IPS-18a (cell line): Measurements from ENCODE around the gene UTF1.
A peak's percentile ranks its signal among the peaks of the same experiment; 100 is the strongest.

ENCODE experiments used
- H3K27ac ChIP-seq: one replicate; pipeline ENCODE4 v1.5.1; 2013; ENCODE audit warnings: low read length
- H3K27me3 ChIP-seq: one replicate; pipeline ENCODE4 v1.6.1; 2013; ENCODE audit warnings: mild to moderate bottlenecking, low read length; ENCODE audit not compliant: control insufficient read depth, insufficient read depth
- H3K36me3 ChIP-seq: one replicate; pipeline ENCODE4 v1.6.1; 2013; ENCODE audit warnings: low read depth, low read length; ENCODE audit not compliant: control insufficient read depth
- H3K4me1 ChIP-seq: one replicate; pipeline ENCODE4 v1.6.1; 2013; ENCODE audit warnings: low read depth, low read length; ENCODE audit not compliant: control insufficient read depth
- H3K4me3 ChIP-seq: one replicate; pipeline ENCODE4 v1.5.1; 2013; ENCODE audit warnings: low read length
- H3K9ac ChIP-seq: one replicate; pipeline ENCODE4 v1.6.1; 2013; ENCODE audit warnings: mild to moderate bottlenecking, low read length, moderate library complexity
- H3K9me3 ChIP-seq: one replicate; pipeline ENCODE4 v1.6.1; 2013; ENCODE audit warnings: low read depth, low read length; ENCODE audit not compliant: control insufficient read depth

UTF1 gene, protein sequence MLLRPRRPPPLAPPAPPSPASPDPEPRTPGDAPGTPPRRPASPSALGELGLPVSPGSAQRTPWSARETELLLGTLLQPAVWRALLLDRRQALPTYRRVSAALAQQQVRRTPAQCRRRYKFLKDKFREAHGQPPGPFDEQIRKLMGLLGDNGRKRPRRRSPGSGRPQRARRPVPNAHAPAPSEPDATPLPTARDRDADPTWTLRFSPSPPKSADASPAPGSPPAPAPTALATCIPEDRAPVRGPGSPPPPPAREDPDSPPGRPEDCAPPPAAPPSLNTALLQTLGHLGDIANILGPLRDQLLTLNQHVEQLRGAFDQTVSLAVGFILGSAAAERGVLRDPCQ

DNA sequence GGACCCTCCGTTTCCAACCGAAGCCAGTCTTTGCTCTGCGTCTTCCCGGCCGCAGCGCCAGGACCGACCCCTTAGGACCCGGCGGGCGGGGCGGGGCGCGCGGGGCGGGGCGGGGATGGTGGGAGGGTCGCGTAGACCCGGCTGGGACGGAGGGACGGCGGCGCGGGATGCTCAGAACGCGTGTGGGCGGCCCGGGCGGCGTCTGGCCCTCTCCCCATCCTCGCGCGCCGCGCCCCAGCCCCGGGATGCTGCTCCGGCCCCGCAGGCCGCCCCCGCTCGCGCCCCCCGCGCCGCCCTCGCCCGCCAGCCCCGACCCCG is at the start of gene UTF1:
Gene UTF1, plus strand, starts transcription at position 174 of the 318 bp plus-strand sequence. Its CDS starts 72 bp downstream, at position 246.
- no peak within 1 kb of the TSS for H3K27ac ChIP-seq
- peaks cover 69% of the 10 kb centered on the region for H3K27me3 ChIP-seq
- H3K36me3 ChIP-seq = no peaks in the 10 kb centered on the region
- H3K4me3 ChIP-seq = peak within 1 kb of the TSS; percentile 17
- no peak within 1 kb of the TSS for H3K9ac ChIP-seq
- peaks cover 9% of the 10 kb centered on the region for H3K4me1 ChIP-seq
- H3K9me3 ChIP-seq = no peaks in the 10 kb centered on the region

DNA sequence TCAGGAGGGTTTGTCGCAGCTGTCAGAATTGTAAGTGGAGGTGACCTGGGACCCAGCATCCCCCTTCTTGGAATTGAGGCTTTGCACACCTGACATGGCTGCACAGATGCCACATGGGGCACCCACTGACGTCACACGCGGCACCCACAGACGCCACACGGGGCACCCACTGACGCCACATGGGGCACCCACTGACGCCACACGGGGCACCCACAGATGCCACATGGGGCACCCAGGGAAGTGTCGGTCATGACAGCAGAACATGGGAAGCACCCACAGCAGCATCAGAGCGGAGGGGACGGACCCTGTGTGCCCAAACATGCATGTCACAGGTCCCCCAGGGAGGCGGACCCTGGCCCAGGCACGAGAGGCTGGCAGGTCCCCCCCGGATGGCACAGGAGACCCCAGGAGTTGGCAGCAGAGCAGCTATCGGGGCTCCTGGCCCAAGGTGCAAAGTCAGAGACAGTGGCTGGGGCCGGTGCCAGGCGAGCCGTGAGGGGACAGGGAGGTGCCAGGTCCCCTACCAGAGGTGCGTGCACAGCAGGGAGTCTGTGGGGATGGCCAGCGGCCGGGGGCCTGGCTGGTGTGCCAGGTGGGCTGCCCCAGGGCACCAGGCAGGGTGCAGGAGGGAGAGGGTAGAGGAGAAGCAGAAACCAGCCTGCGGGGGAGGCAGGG is 48.9 kb upstream of the UTF1 start:
- Histone ChIP-seq H3K9ac (no peak overlapping the region), H3K27me3 (no peaks in the 10 kb centered on the region), H3K9me3 (no peaks in the 10 kb centered on the region), H3K4me1 (no peaks in the 10 kb centered on the region), H3K4me3 (no peak overlapping the region), H3K27ac (no peak overlapping the region), H3K36me3 (no peaks in the 10 kb centered on the region)

DNA sequence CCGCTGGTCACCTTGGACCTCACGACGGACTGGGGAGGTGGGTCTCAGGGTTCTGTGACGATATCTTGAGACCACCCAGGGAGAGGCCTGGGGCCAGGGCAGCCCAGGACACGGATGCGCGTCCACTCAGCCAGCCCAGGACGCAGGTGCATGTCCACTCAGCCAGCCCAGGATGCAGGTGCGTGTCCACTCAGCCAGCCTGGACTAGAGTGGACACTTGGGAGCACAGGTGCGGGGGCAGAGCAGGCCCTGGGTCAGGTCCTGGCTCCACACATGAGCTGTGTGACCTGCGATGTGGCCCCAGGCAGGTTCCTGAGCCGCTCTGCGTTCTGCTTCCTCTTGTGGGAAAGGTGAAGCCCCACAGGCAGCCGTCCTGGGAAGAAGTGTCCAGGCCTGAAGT is 47.8 kb upstream of the UTF1 start:
- no peaks in the 10 kb centered on the region for H3K4me1 ChIP-seq
- no peak overlapping the region for H3K9ac ChIP-seq
- H3K27me3 ChIP-seq = no peaks in the 10 kb centered on the region
- H3K27ac ChIP-seq = no peak overlapping the region
- no peaks in the 10 kb centered on the region for H3K36me3 ChIP-seq
- no peak overlapping the region for H3K4me3 ChIP-seq
- H3K9me3 ChIP-seq = no peaks in the 10 kb centered on the region

DNA sequence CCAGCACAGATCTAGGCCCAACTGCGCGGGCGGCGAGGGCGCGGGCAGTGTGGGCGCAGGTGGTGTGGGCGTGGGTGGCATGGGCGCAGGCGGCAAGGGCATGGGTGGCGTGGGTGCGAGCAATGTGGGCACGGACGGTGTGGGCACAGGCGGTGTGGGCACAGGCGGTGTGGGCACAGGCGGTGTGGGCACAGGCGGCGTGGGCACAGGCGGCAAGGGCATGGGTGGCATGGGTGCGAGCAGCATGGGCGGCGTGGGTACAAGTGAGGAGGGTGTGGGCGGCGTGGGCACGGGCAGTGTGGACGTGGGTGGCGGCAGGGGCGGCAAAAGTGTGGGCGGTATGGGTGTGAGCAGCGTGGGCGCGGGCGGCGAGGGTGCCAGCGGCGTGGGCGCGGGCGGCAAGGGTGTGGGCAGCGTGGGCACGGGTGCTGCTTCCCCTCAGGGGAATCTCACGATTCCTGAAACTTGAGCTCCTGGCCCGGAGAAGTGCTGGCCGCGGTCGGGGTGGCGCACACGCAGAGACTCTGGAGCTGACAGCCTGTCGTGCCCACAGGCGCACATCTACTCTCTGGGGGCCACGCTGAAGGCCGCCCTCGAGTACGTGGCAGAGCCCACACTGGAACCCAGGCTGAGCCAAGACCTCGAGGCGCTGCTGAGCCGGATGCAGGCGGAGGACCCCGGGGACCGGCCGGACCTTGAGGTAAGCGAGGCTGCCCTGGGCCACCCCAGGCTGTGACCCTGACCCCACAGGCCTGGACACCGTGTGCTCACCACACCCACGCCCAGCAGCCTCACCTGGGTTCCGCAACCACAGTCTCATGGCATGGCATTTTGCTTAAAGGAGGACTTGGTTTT is 47.0 kb upstream of the UTF1 start:
- no peaks in the 10 kb centered on the region for H3K27me3 ChIP-seq
- no peak overlapping the region for H3K4me3 ChIP-seq
- no peak overlapping the region for H3K27ac ChIP-seq
- no peaks in the 10 kb centered on the region for H3K9me3 ChIP-seq
- H3K36me3 ChIP-seq = no peaks in the 10 kb centered on the region
- no peaks in the 10 kb centered on the region for H3K4me1 ChIP-seq
- no peak overlapping the region for H3K9ac ChIP-seq

DNA sequence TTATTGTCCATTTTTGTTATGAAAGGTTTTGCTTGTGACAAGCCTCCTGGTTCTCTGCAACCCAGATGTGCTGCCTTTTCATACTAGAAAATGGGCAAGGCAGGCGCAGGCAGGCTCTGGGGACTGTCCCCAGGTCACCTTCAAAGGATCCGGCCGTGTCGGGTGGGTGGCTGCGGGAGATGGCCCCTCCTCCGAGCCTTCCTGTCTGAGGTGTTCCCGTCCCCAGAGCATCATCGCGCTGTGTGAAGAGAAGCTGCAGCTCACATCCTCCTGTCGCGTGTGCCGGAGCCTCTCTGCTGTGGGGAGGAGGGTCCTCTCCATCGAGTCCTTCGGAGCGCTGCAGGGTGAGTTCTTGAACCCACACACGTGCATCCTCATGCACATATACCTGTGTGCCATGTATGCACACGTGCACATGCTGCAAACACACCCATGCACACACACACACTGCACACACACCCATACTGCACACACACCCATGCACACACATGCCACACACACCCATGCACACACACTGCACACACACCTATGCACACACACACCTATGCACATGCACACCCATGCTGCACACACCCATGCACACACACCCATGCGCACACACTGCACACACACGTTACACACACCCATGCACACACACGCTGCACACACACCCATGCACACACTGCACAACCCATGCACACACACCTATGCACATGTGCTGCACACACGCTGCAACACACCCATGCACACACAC is 46.2 kb upstream of the UTF1 start:
- no peak overlapping the region for H3K9ac ChIP-seq
- H3K9me3 ChIP-seq = no peaks in the 10 kb centered on the region
- no peaks in the 10 kb centered on the region for H3K36me3 ChIP-seq
- no peak overlapping the region for H3K27ac ChIP-seq
- no peak overlapping the region for H3K4me3 ChIP-seq
- no peaks in the 10 kb centered on the region for H3K27me3 ChIP-seq
- no peaks in the 10 kb centered on the region for H3K4me1 ChIP-seq

DNA sequence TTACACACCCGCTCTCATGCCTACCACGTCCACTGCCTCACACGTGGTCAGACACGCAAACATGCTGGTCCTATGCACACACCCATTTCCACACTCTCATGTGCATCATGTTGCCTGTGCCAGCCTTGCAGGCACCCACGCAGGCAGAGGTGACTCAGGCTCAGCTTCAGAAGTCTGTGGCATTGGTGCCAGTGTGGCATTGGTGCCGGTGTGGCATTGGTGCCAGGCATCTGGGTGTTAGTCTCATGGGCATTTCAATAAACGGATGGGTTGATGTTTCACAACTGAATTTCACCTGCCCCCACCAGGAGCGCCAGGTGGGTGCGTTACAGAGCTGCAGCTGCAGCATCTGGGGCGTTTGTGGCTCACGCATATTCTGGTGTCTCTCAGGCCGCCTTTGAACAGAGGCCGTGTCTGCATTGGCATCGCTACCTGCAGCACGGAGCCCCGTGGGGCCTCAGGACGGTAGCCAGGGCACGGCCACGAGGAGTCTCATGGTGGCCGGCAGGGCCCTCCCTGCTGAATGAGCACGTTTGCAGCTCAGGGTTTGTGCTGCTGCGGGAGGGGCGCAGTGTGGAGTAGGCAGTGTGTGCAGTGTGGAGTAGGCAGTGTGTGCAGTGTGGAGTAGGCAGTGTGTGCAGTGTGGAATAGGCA is 45.3 kb upstream of the UTF1 start:
- Histone ChIP-seq H3K9me3 (no peaks in the 10 kb centered on the region), H3K9ac (no peak overlapping the region), H3K36me3 (no peaks in the 10 kb centered on the region), H3K4me3 (no peak overlapping the region), H3K4me1 (no peaks in the 10 kb centered on the region), H3K27ac (no peak overlapping the region), H3K27me3 (no peaks in the 10 kb centered on the region)

DNA sequence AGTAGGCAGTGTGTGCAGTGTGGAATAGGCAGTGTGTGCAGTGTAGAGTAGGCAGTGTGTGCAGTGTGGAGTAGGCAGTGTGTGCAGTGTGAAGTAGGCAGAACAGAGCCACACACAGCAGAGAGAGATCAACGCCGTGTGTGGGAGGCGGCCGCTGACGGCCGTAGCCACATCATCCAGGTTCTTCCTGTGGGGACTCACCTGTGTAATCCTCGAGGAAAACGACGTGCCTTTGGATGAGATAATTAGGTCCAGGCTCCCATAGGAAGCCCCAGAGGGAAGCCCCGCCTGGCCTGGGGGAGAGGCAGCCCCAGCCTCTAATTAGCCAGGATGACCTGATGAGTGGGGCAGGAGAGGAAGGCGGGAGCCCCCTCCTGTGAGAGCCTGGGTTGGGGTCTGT is 44.6 kb upstream of the UTF1 start:
- H3K4me1 ChIP-seq = no peaks in the 10 kb centered on the region
- no peaks in the 10 kb centered on the region for H3K36me3 ChIP-seq
- no peak overlapping the region for H3K27ac ChIP-seq
- H3K4me3 ChIP-seq = no peak overlapping the region
- H3K9ac ChIP-seq = no peak overlapping the region
- no peaks in the 10 kb centered on the region for H3K9me3 ChIP-seq
- no peaks in the 10 kb centered on the region for H3K27me3 ChIP-seq

DNA sequence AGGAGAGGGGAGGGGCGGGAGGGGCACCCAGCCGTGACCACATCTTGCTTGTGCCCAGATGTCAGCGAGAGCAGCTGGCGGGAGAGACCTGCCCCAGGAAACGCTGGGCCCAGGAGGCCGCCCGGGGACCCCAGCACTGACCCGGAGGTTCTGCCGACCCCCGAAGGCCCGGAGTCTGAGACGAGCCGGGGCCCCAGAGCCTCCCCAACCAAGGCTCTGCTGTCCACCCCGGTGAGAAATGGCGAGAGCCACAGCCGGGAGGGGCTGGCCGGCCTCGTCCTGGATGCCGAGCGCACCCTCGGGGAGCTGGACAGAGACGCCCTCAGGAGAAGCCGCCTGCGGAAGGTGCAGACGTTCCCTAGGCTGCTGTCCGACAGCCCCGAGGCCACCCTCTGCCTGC is 44.1 kb upstream of the UTF1 start:
- Histone ChIP-seq H3K27me3 (no peaks in the 10 kb centered on the region), H3K4me1 (no peaks in the 10 kb centered on the region), H3K9ac (no peak overlapping the region), H3K9me3 (no peaks in the 10 kb centered on the region), H3K4me3 (no peak overlapping the region), H3K36me3 (no peaks in the 10 kb centered on the region), H3K27ac (no peak overlapping the region)

DNA sequence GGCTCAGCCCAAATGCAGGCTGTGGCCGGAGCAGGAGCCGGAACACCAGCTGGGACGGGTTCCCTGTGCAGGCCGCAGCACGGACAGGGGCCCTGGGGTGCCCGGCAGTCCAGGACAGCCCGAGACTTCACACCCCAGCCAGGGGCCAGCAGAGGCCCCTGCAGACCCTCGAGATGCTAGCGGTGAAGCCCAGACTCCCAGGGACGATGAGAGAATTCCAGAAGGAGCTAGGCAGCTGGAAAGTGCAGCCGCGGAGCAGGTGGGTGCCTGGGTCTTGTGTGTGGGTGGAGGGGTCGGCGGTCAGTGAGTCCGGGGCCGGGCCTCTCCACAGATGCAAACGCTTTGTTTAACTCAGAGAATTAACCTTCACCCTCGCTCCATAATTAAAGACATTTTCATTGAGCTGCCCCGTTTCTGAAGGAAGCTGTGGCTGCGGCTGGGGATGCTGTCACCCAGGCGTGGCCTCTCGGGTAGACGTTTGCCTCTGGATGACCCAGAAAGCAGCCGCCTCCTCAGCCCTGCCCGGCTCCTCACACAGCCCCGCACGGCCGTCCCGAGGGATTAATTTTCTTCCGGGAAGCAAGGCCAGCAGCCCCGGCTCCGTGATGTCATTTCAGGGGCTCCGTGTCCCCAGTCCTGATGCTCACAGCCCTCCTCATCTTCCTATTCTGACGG is 43.5 kb upstream of the UTF1 start:
- Histone ChIP-seq H3K9ac (no peak overlapping the region), H3K9me3 (no peaks in the 10 kb centered on the region), H3K36me3 (no peaks in the 10 kb centered on the region), H3K4me1 (no peaks in the 10 kb centered on the region), H3K27me3 (no peaks in the 10 kb centered on the region), H3K27ac (no peak overlapping the region), H3K4me3 (no peak overlapping the region)

DNA sequence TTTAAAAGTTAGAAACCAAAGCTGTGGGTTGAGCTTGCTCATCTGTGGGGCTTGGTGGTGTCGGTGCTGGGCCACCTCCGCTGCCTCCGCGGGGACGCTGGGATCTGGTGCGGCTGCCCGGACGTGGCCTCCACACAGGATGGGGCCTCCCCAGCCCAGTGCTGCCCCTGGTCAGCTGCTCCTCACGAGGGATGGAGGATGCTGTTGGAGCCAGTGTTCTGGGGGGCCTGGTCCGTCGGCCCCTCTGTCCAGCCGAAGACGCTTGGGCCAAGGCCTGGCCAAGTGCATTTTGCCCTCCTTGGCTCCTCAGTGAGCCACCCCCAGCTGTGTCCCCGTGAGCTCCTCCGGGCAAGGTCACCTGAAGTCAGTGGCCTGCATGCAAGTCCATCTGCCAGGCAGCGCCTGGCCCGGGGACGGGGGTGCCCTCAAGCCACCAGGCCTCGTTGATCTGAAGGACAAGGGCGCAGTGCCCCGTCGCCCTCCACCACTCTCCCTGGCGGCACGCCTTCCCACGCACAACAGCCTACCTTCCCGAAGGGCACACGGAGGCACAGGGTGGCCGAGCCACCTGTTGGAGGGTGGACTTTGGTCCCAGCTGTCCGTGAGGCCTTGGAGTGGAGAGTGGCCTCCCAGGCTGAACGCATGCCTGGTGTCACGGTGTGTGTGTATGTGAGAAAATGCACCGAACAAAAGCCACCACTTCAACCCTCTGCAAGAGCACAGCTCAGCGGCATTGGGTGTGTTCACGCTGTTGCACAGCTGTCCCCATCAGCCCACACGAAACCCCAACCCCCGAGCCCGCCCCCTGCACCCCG is 42.7 kb upstream of the UTF1 start:
- no peaks in the 10 kb centered on the region for H3K36me3 ChIP-seq
- no peak overlapping the region for H3K9ac ChIP-seq
- no peak overlapping the region for H3K4me3 ChIP-seq
- H3K9me3 ChIP-seq = peaks cover 4% of the 10 kb centered on the region
- H3K27ac ChIP-seq = no peak overlapping the region
- no peaks in the 10 kb centered on the region for H3K4me1 ChIP-seq
- H3K27me3 ChIP-seq = no peaks in the 10 kb centered on the region
